GM23248 (cell line): ENCODE results near the gene BORA.

ENCODE experiments used
- EZH2 ChIP-seq: fragments of 200-600 bp; sonication (generic); IDR thresholded peaks from 2 replicates; pipeline ENCODE4 v1.6.1; 2018; ENCODE audit warnings: antibody characterized with exemption, mild to moderate bottlenecking; ENCODE audit not compliant: insufficient read depth, poor library complexity, severe bottlenecking
- EZH2phosphoT487 ChIP-seq: fragments of 200-600 bp; sonication (generic); IDR thresholded peaks from 2 replicates; pipeline ENCODE4 v1.6.1; 2018; ENCODE audit warnings: antibody characterized with exemption, moderate library complexity, mild to moderate bottlenecking, low read depth; ENCODE audit not compliant: insufficient read depth

DNA sequence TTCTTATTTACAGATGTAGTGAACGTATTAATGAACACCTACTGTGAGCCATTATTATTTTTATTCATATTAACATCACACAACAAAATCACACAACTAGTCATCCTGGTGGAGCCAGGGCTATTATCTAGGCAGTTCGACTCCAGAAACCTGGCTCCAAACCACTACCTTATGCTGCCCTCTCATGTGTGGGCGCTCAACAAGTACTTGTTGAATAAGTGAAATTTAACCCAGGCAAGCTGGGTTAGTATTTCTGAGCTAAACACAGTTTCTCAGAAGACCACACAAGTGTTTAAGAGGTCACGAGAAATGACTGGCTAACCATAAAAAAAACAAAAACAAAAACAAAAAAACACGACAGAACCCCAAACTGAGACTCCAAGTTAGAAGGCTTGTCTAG lies 33.9 kb upstream of the BORA start:
- TF ChIP-seq EZH2phosphoT487 (no peak), EZH2 (no peak)
